H9 (cell line): ENCODE measurements around the gene ARSG. TPM values are rescaled to one million over a fixed set of nuclear protein-coding genes. Genes with fewer than 3 reads are reported as not detected.

Experiments
- DNase-seq: peaks from one replicate; pipeline ENCODE4 v3.0.0-alpha.2; 2017
- H2AFZ ChIP-seq: one replicate; pipeline ENCODE4 v1.6.1; 2013; ENCODE audit warnings: mild to moderate bottlenecking, low read length, control low read depth, moderate library complexity
- H2AK5ac ChIP-seq: 2 replicates; pipeline ENCODE4 v1.6.1; 2013; ENCODE audit warnings: low read length, control low read depth, mixed read lengths; ENCODE audit not compliant: insufficient read length
- H2BK120ac ChIP-seq: one replicate; pipeline ENCODE4 v1.6.1; 2013; ENCODE audit warnings: low read depth, mild to moderate bottlenecking, low read length, control low read depth, inconsistent platforms; ENCODE audit not compliant: poor library complexity, severe bottlenecking
- H2BK12ac ChIP-seq: 2 replicates; pipeline ENCODE4 v1.6.1; 2013; ENCODE audit warnings: low read length, control low read depth, mixed read lengths, low read depth; ENCODE audit not compliant: insufficient read length
- H2BK15ac ChIP-seq: 2 replicates; pipeline ENCODE4 v1.6.1; 2013; ENCODE audit warnings: low read depth, low read length, control low read depth
- H2BK20ac ChIP-seq: one replicate; pipeline ENCODE4 v1.6.1; 2013; ENCODE audit warnings: low read depth, mild to moderate bottlenecking, low read length, control low read depth, inconsistent platforms; ENCODE audit not compliant: poor library complexity, severe bottlenecking
- H2BK5ac ChIP-seq: 2 replicates; pipeline ENCODE4 v1.6.1; 2013; ENCODE audit warnings: low read length, control low read depth, mixed read lengths; ENCODE audit not compliant: insufficient read length
- H3K14ac ChIP-seq: 2 replicates; pipeline ENCODE4 v1.6.1; 2013; ENCODE audit warnings: low read length, control low read depth; ENCODE audit not compliant: insufficient read depth
- H3K18ac ChIP-seq: 2 replicates; pipeline ENCODE4 v1.6.1; 2013; ENCODE audit warnings: low read depth, mild to moderate bottlenecking, mixed read lengths, low read length, control low read depth; ENCODE audit not compliant: insufficient read length
- H3K23ac ChIP-seq: 2 replicates; pipeline ENCODE4 v1.6.1; 2013; ENCODE audit warnings: low read length, control low read depth, mixed read lengths, low read depth; ENCODE audit not compliant: insufficient read length
- H3K23me2 ChIP-seq: 2 replicates; pipeline ENCODE4 v1.6.1; 2013; ENCODE audit warnings: low read depth, mild to moderate bottlenecking, mixed read lengths, low read length, control low read depth; ENCODE audit not compliant: insufficient read length, poor library complexity, severe bottlenecking
- H3K27ac ChIP-seq: 2 replicates; pipeline ENCODE4 v1.5.1; 2013; ENCODE audit warnings: low read length, control low read depth, mixed read lengths, low read depth; ENCODE audit not compliant: insufficient read length
- H3K27me3 ChIP-seq: 2 replicates; pipeline ENCODE4 v1.6.1; 2013; ENCODE audit warnings: low read length, control low read depth, inconsistent platforms; ENCODE audit not compliant: insufficient read depth
- H3K4ac ChIP-seq: 2 replicates; pipeline ENCODE4 v1.6.1; 2013; ENCODE audit warnings: low read depth, mild to moderate bottlenecking, control low read depth, inconsistent platforms, low read length, moderate library complexity
- H3K4me1 ChIP-seq: 2 replicates; pipeline ENCODE4 v1.6.1; 2013; ENCODE audit warnings: low read length, control low read depth, inconsistent platforms; ENCODE audit not compliant: insufficient read depth
- H3K4me2 ChIP-seq: 2 replicates; pipeline ENCODE4 v1.6.1; 2013; ENCODE audit warnings: low read length, control low read depth, mixed read lengths; ENCODE audit not compliant: insufficient read length, insufficient read depth
- H3K56ac ChIP-seq: 2 replicates; pipeline ENCODE4 v1.6.1; 2013; ENCODE audit warnings: low read depth, mild to moderate bottlenecking, mixed read lengths, low read length, control low read depth; ENCODE audit not compliant: insufficient read length
- H3K79me1 ChIP-seq: 2 replicates; pipeline ENCODE4 v1.6.1; 2013; ENCODE audit warnings: low read depth, mild to moderate bottlenecking, moderate library complexity, low read length, control low read depth, inconsistent platforms; ENCODE audit not compliant: insufficient read depth, poor library complexity, severe bottlenecking
- H3K79me2 ChIP-seq: 2 replicates; pipeline ENCODE4 v1.6.1; 2013; ENCODE audit warnings: low read length, control low read depth, inconsistent platforms; ENCODE audit not compliant: insufficient read depth
- H3K9ac ChIP-seq: 2 replicates; pipeline ENCODE4 v1.6.1; 2013; ENCODE audit warnings: low read length, control low read depth, mixed read lengths; ENCODE audit not compliant: insufficient read length; ENCODE audit errors: extremely low read depth
- H3K9me3 ChIP-seq: one replicate; pipeline ENCODE4 v1.6.1; 2013; ENCODE audit warnings: low read depth, low read length, inconsistent platforms; ENCODE audit not compliant: control insufficient read depth
- H3T11ph ChIP-seq: one replicate; pipeline ENCODE4 v1.6.1; 2013; ENCODE audit warnings: mild to moderate bottlenecking, low read length, control low read depth, inconsistent platforms
- H4K20me1 ChIP-seq: one replicate; pipeline ENCODE4 v1.6.1; 2013; ENCODE audit not compliant: control insufficient read depth, insufficient read length, insufficient read depth
- H4K5ac ChIP-seq: 2 replicates; pipeline ENCODE4 v1.6.1; 2013; ENCODE audit warnings: low read depth, mild to moderate bottlenecking, mixed read lengths, low read length, control low read depth; ENCODE audit not compliant: insufficient read length
- H4K8ac ChIP-seq: replicated peaks from 2 replicates; pipeline ENCODE4 v1.6.1; 2013; ENCODE audit warnings: low read length, control low read depth, mixed read lengths, low read depth; ENCODE audit not compliant: insufficient read length
- H4K91ac ChIP-seq: 2 replicates; pipeline ENCODE4 v1.6.1; 2013; ENCODE audit warnings: low read depth, mild to moderate bottlenecking, moderate library complexity, mixed read lengths, low read length, control low read depth; ENCODE audit not compliant: insufficient read length
- H3K27ac Mint-ChIP-seq, 3 experiments: 2 replicates in 2 of 3; 3 replicates in 1 of 3; pipeline ENCODE4 v1.8.0; 2020 to 2021; ENCODE audit warnings: mixed read lengths in 3 of 3, mild to moderate bottlenecking in 1 of 3, moderate library complexity in 1 of 3
- H3K27me3 Mint-ChIP-seq: 2 replicates; pipeline ENCODE4 v1.8.0; 2021; ENCODE audit warnings: low read depth, mild to moderate bottlenecking, moderate library complexity, mixed read lengths
- H3K36me3 Mint-ChIP-seq, 3 experiments: 2 replicates in 2 of 3; 3 replicates in 1 of 3; pipeline ENCODE4 v1.8.0; 2020 to 2021; ENCODE audit warnings: low read depth in 3 of 3, mixed read lengths in 3 of 3; ENCODE audit not compliant: insufficient read depth in 1 of 3
- H3K4me1 Mint-ChIP-seq, 2 experiments: 2 replicates each; pipeline ENCODE4 v1.8.0; 2020; ENCODE audit warnings: mixed read lengths in 2 of 2
- H3K4me3 Mint-ChIP-seq, 2 experiments: 2 replicates in 1 of 2; 3 replicates in 1 of 2; pipeline ENCODE4 v1.8.0; 2020 to 2021; ENCODE audit warnings: mild to moderate bottlenecking in 2 of 2, mixed read lengths in 2 of 2, moderate library complexity in 1 of 2
- H3K9me3 Mint-ChIP-seq, 2 experiments: 2 replicates in 1 of 2; 3 replicates in 1 of 2; pipeline ENCODE4 v1.8.0; 2020; ENCODE audit warnings: mild to moderate bottlenecking in 2 of 2, mixed read lengths in 2 of 2, moderate library complexity in 1 of 2
- CTCF ChIP-seq: fragments of 200-600 bp; sonication (generic); conservative IDR thresholded peaks from 3 replicates; pipeline ENCODE4 v1.8.0; 2021; ENCODE audit warnings: antibody characterized with exemption, mild to moderate bottlenecking
- WGBS: extraction: QIAGEN DNeasy Blood & Tissue Kit; methylation state at CpG from one replicate; pipeline ENCODE4 v1.1.7; 2013; ENCODE audit warnings: missing lambda C conversion rate, low lambda C conversion rate, mixed read lengths; ENCODE audit not compliant: insufficient read length; ENCODE audit errors: extremely low coverage; 5-methylcytosine and 5-hydroxymethylcytosine counted together
- total RNA-seq: library from RNA; stranded (reverse); gene quantifications from 2 replicates; pipeline ENCODE4 v1.2.1, GENCODE V29; 2021

Gene ARSG
- total RNA-seq, 1 experiment from 2014 or later, result 3.6 TPM

GRCh38 chr17:68302066-68302564 lies 10.8 kb downstream of the ARSG start:
- Mint-ChIP-seq H3K4me1 (peaks cover 23 to 29% of the 10 kb centered on the region in 2 experiments), H3K4me3 (no peak overlapping the region; a peak in 1 of 5 replicates), H3K9me3 (no peaks in the 10 kb centered on the region; a peak in 1 of 5 replicates), H3K27ac (peak overlapping the region in 2 of 3 experiments; percentile 86 to 92; a peak in 3 of 7 replicates), H3K27me3 (peaks cover 12% of the 10 kb centered on the region), H3K36me3 (peaks cover 3 to 11% (median 3%) of the 10 kb centered on the region in 3 experiments; a peak in 6 of 7 replicates)
- Histone ChIP-seq H3K4ac (no peak overlapping the region), H2BK120ac (no peak overlapping the region), H3T11ph (no peak overlapping the region), H2AFZ (no peak overlapping the region), H3K4me1 (peaks cover 3% of the 10 kb centered on the region; the same call in 1 of the 2 replicates), H3K23me2 (no peaks in the 10 kb centered on the region), H2BK5ac (no peak overlapping the region), H3K9ac (no peak overlapping the region), H3K79me2 (no peaks in the 10 kb centered on the region), H2BK20ac (no peak overlapping the region), H3K9me3 (no peaks in the 10 kb centered on the region), H2AK5ac (no peak overlapping the region), H3K18ac (no peak overlapping the region), H2BK15ac (no peak overlapping the region), H4K5ac (no peak overlapping the region), H3K23ac (no peak overlapping the region), H4K8ac (no peak overlapping the region), H3K56ac (no peak overlapping the region), H3K4me2 (no peak overlapping the region), H3K79me1 (no peaks in the 10 kb centered on the region), H3K27me3 (no peaks in the 10 kb centered on the region), H3K14ac (no peak overlapping the region), H2BK12ac (no peak overlapping the region), H4K91ac (no peak overlapping the region), H4K20me1 (no peaks in the 10 kb centered on the region), H3K27ac (no peak overlapping the region)
- WGBS, result no CpG with 5 or more reads among the region's 10 CpGs
- no peak for DNase-seq
- no peak for TF ChIP-seq CTCF
